ENCODE measurements around the gene NDE1. TPM values are rescaled to one million over a fixed set of nuclear protein-coding genes. Genes with fewer than 3 reads are reported as not detected.

NDE1 gene
- total and polyA plus RNA-seq, 2 donors (not counting 3 experiments of a cell fraction or from before 2014, with no cell fraction given) = 28.0 to 90.2 TPM

- dilution Hi-C loops (cut with MboI; ENCODE audit: extremely low pct_ligation_motif_present, low sequenced_read_pairs) = no loop called here
- H3K4me3 ChIP-seq (replicated peaks in 1 of 3; ENCODE audit: insufficient read depth in 1 of 3, low read depth in 1 of 3, low read length in 3 of 3) = peak overlapping the region; percentile 61 to 98 (median 86)
- no peak for FAIRE-seq
- H3K79me2 ChIP-seq (ENCODE audit: control insufficient read depth, insufficient read depth, low read length) = peaks cover 27% of the 10 kb centered on the region
- peaks cover 1 to 2% of the 10 kb centered on the region in 2 experiments for H3K36me3 ChIP-seq (ENCODE audit: control insufficient read depth in 2 of 2, extremely low read depth in 1 of 2, insufficient read depth in 2 of 2, low read length in 2 of 2)
- H3K9me3 ChIP-seq (replicated peaks; ENCODE audit: control insufficient read depth, insufficient read depth, low read length) = no peaks in the 10 kb centered on the region
- no TSS peak for BruUV-seq (replicated peaks)
- H3K27me3 ChIP-seq (ENCODE audit: control insufficient read depth in 2 of 2, insufficient read depth in 2 of 2, low read length in 2 of 2) = peaks cover 0 to 2% of the 10 kb centered on the region in 2 experiments
- peak overlapping the region; percentile 100 for H3K9ac ChIP-seq (replicated peaks; ENCODE audit: extremely low read depth, insufficient read depth, low read length)
- TF ChIP-seq EZH2 (IDR thresholded peaks at IDR 0.05; ENCODE audit: borderline replicate concordance, low read depth, low read length, severe bottlenecking) (no peak), FOS (IDR thresholded peaks at IDR 0.05; ENCODE audit: borderline replicate concordance, insufficient read depth, low read length) (no peak), GATA2 (IDR thresholded peaks at IDR 0.05; ENCODE audit: insufficient read depth, insufficient read length, low read depth, low read length) (no peak), MAX (IDR thresholded peaks at IDR 0.05; ENCODE audit: insufficient read depth, insufficient read length) (no peak), POLR2AphosphoS5 (IDR thresholded peaks at IDR 0.05; ENCODE audit: insufficient read depth, low read depth, low read length) (no peak), JUN (IDR thresholded peaks at IDR 0.05; ENCODE audit: borderline replicate concordance, insufficient read depth, insufficient read length, low read depth) (no peak), MYC (IDR thresholded peaks at IDR 0.05; ENCODE audit: low read depth, low read length) (no peak), CTCF (IDR thresholded peaks at IDR 0.05; ENCODE audit: extremely low read depth in 1 of 2, insufficient read depth in 1 of 2, low read depth in 1 of 2, low read length in 2 of 2) (no peak), POLR2A (IDR thresholded peaks at IDR 0.05; ENCODE audit: low read depth, low read length) (no peak)
- no peaks in the 10 kb centered on the region for H4K20me1 ChIP-seq (replicated peaks; ENCODE audit: control insufficient read depth, extremely low read depth, insufficient read depth, low read length)
- ChIA-PET POLR2A (no interaction called here), CTCF (interaction anchor here (1.1 to 3.0 kb wide), 9 partner anchors 9 to 216 kb away, joined by 3 to 18 read pairs (median 4); no protein-coding TSS in a partner anchor)
- peak; percentile 10 for DNase-seq (ENCODE audit: low read depth, low spot score)
- intact Hi-C loops (cut with micrococcal nuclease) = loop anchor here (1.0 to 5.0 kb wide), 7 partner anchors 28 to 217 kb away; no protein-coding TSS in a partner anchor
- peaks cover 18% of the 10 kb centered on the region for H3K4me1 ChIP-seq (ENCODE audit: control insufficient read depth, extremely low read depth, insufficient read depth, low read length)
- H3K27ac ChIP-seq (ENCODE audit: insufficient read depth, low read depth, low read length) = peak overlapping the region; percentile 99
- H3K9me1 ChIP-seq (replicated peaks; ENCODE audit: control insufficient read depth, extremely low read depth, insufficient read depth, low read length) = no peaks in the 10 kb centered on the region
- peak overlapping the region; percentile 94 for H3K4me2 ChIP-seq (ENCODE audit: insufficient read depth, low read length)
- H2AFZ ChIP-seq (ENCODE audit: low read depth, low read length) = peak overlapping the region; percentile 68
These were observed 6.1 kb upstream of the NDE1 start for GRCh38 chr16:15643946-15644250.

Data from endothelial cell of umbilical vein (primary cell).